ENCODE results near the gene SLC17A8.

Gene SLC17A8

GRCh38 chr12:100455896-100456295, 99.0 kb downstream of the SLC17A8 start:
- FAIRE-seq (no peak), DNase-seq (ENCODE audit: insufficient read length, low spot score) (no peak)
- TF ChIP-seq POLR2A (IDR thresholded peaks at IDR 0.05; ENCODE audit: low read depth, low read length): no peak

GRCh38 chr12:100458191-100458590, 101.3 kb downstream of the SLC17A8 start:
- FAIRE-seq (no peak), DNase-seq (ENCODE audit: insufficient read length, low spot score) (no peak)
- no peak for TF ChIP-seq POLR2A (IDR thresholded peaks at IDR 0.05; ENCODE audit: low read depth, low read length)

DNA sequence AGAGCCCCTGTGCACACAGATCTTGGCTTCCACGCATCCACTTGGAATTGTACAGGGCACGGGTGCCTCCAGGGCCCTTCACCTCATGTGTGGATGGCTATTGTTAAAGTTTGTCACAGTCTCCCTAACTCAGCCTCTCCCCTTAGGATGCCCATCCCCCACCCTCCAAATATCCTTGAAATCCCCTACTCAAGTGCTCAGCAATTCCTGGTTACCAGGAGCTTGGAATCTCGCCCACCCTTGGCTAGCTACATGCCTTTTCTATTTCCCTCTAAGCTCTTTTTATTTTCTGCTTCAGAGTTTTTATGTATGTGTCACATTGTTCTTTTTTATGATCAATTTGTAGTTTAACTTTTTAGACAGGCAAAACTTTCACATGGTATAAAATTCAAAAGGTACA, 103.8 kb downstream of the SLC17A8 start:
- FAIRE-seq (no peak), DNase-seq (ENCODE audit: insufficient read length, low spot score) (no peak)
- TF ChIP-seq POLR2A (IDR thresholded peaks at IDR 0.05; ENCODE audit: low read depth, low read length): no peak

DNA sequence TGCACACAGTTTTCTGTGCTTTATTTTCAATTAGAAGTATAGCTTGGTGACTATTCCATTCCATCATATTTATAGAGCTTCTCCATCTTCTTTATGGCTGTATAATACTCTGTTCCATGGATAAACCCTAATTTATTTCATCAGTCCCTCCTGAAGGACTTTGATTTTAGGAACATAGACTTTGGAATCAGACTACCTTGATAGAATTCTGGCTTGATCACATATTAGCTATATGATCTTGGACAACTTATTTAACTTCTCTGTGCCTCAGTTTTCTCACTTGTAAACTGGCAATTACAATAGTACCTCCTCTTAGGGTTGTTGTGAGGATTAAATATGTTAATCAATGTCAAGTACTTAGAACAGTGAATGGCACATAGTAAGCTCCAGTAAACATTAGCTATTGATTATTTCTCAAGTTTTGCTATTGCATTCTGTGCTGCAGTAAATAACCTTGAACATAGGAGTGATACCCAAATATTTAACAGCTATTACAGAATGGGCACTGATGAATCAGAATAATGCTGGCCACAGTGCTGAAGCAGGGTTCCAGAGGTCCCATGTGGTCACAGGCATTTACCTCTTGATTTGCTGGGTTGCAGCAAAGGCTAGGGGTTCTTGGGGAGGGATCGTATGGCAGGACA, 104.6 kb downstream of the SLC17A8 start:
- TF ChIP-seq POLR2A (IDR thresholded peaks at IDR 0.05; ENCODE audit: low read depth, low read length): no peak
- DNase-seq (ENCODE audit: insufficient read length, low spot score): no peak
- no peak for FAIRE-seq

GRCh38 chr12:100463661-100464060, 106.8 kb downstream of the SLC17A8 start:
- FAIRE-seq: no peak
- TF ChIP-seq POLR2A (IDR thresholded peaks at IDR 0.05; ENCODE audit: low read depth, low read length): no peak
- DNase-seq (ENCODE audit: insufficient read length, low spot score): no peak

DNA sequence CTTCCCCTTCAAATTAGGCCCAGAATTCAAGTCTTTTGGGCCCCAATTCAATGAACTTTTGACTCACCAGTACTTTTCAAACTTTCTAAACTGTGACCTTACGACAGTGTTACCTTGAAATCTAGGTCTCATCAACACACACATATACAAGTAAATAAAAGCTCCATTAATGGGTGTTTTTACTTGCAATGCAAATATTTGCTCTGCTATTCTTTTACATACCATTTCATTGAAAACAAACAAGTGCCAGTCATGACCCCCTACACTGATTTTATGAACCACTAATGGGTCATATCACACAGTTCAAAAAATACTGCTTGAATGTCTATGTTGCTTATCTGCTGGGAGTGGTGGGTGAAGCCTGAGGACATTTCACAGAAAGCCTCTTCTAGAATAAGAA, 107.7 kb downstream of the SLC17A8 start:
- DNase-seq (ENCODE audit: insufficient read length, low spot score) (no peak), FAIRE-seq (no peak)
- TF ChIP-seq POLR2A (IDR thresholded peaks at IDR 0.05; ENCODE audit: low read depth, low read length): no peak

GRCh38 chr12:100468126-100468525, 111.3 kb downstream of the SLC17A8 start:
- DNase-seq (ENCODE audit: insufficient read length, low spot score) (no peak), FAIRE-seq (no peak)
- TF ChIP-seq POLR2A (IDR thresholded peaks at IDR 0.05; ENCODE audit: low read depth, low read length): no peak
